T-cell (primary cell): Measurements from ENCODE around the gene TIMD4. TPM values are rescaled to one million over a fixed set of nuclear protein-coding genes. Genes with fewer than 3 reads are reported as not detected.
"Not testable (repeated sequence)": the region's sequence is repeated elsewhere in the genome, so short reads cannot be mapped to it uniquely, and the experiment has no call there.

Source experiments
- ATAC-seq, 4 experiments: fragments of 200-7000 bp in 3 of 4; fragments of 150-1000 bp in 1 of 4; cut with Tn5 transposase; replicated peaks in 1 of 4; 1 replicate in 3 of 4; 2 replicates in 1 of 4; pipeline ENCODE4 v1.10.0; 2021; ENCODE audit warnings: moderate library complexity in 3 of 4, mild to moderate bottlenecking in 2 of 4, moderate number of reproducible peaks in 1 of 4
- CTCF ChIA-PET, 2 donors: fragments of 300-600 bp; sonication (Branson Sonifier 250); formaldehyde crosslinking; loops; one replicate each; lab custom pipeline; 2022; ENCODE audit warnings: antibody characterized with exemption in 2 of 2; lab: Charles Lee
- POLR2A ChIA-PET, 2 donors: fragments of 300-600 bp; sonication (Branson Sonifier 250); formaldehyde crosslinking; loops; one replicate each; lab custom pipeline; 2022; ENCODE audit warnings: antibody characterized with exemption in 2 of 2; lab: Charles Lee
- DNase-seq, 35 experiments: peaks; one replicate each; pipeline versions ENCODE4 v3.0.0 to v3.0.0-alpha.2; 2013 to 2023
- H3K27ac ChIP-seq: one replicate; pipeline ENCODE4 v1.5.1; 2013; ENCODE audit warnings: low read length
- H3K27me3 ChIP-seq, 2 experiments: replicated peaks in 1 of 2; 1 replicate in 1 of 2; 2 replicates in 1 of 2; pipeline versions ENCODE4 v1.6.1 to v1.7.0; 2013; ENCODE audit warnings: low read length in 1 of 2, mixed read lengths in 1 of 2; ENCODE audit not compliant: control insufficient read depth in 2 of 2, insufficient read depth in 2 of 2; ENCODE audit errors: extremely low read depth in 1 of 2
- H3K36me3 ChIP-seq, 2 donors: 1 replicate in 1 of 2; 2 replicates in 1 of 2; pipeline versions ENCODE4 v1.6.1 to v1.7.0; 2013; ENCODE audit warnings: low read length in 1 of 2; ENCODE audit not compliant: control insufficient read depth in 2 of 2, insufficient read depth in 1 of 2; ENCODE audit errors: extremely low read depth in 1 of 2
- H3K4me1 ChIP-seq, 2 experiments: 1 replicate in 1 of 2; 2 replicates in 1 of 2; pipeline versions ENCODE4 v1.6.1 to v1.7.0; 2013; ENCODE audit warnings: low read length in 2 of 2, mixed read lengths in 1 of 2; ENCODE audit not compliant: insufficient read depth in 2 of 2, control insufficient read depth in 1 of 2; ENCODE audit errors: extremely low read depth in 1 of 2
- H3K4me3 ChIP-seq, 2 donors: 1 replicate in 1 of 2; 2 replicates in 1 of 2; pipeline versions ENCODE4 v1.5.1 to v1.7.0; 2013; ENCODE audit warnings: mild to moderate bottlenecking in 2 of 2, low read length in 1 of 2, moderate library complexity in 1 of 2; ENCODE audit not compliant: control insufficient read depth in 1 of 2; ENCODE audit errors: extremely low read depth in 1 of 2
- H3K9me3 ChIP-seq: 2 replicates; pipeline ENCODE4 v1.7.0; 2013
- H3K27ac Mint-ChIP-seq, 2 donors: one replicate each; pipeline ENCODE4 v1.8.0; 2020 to 2021; ENCODE audit warnings: mild to moderate bottlenecking in 2 of 2, mixed read lengths in 2 of 2
- H3K27me3 Mint-ChIP-seq, 2 donors: one replicate each; pipeline ENCODE4 v1.8.0; 2021 to 2022; ENCODE audit warnings: mixed read lengths in 2 of 2
- H3K36me3 Mint-ChIP-seq: one replicate; pipeline ENCODE4 v1.8.0; 2021; ENCODE audit warnings: mixed read lengths
- H3K4me1 Mint-ChIP-seq, 3 donors: one replicate each; pipeline ENCODE4 v1.8.0; 2020 to 2022; ENCODE audit warnings: mixed read lengths in 3 of 3, mild to moderate bottlenecking in 1 of 3
- H3K4me3 Mint-ChIP-seq, 3 donors: one replicate each; pipeline ENCODE4 v1.8.0; 2020 to 2022; ENCODE audit warnings: mild to moderate bottlenecking in 3 of 3, mixed read lengths in 3 of 3, moderate library complexity in 3 of 3
- H3K9me3 Mint-ChIP-seq, 3 donors: one replicate each; pipeline ENCODE4 v1.8.0; 2020 to 2022; ENCODE audit warnings: mixed read lengths in 3 of 3
- WGBS: methylation state at CpG from one replicate; pipeline ENCODE4 v1.1.5; 2013; ENCODE audit warnings: missing lambda C conversion rate; ENCODE audit not compliant: insufficient coverage; 5-methylcytosine and 5-hydroxymethylcytosine counted together
- total RNA-seq, 35 experiments: library from RNA in 6 of 35; stranded (reverse) in 6 of 35; fragments of 120-200 nt in 1 of 35; gene quantifications; one replicate each; pipeline versions ENCODE4 v1.2.1 to v1.2.4 and lab custom pipeline; 2013 to 2026

TIMD4 gene
- total RNA-seq, 5 donors from 2014 or later (not counting 1 experiment from before 2014, with no cell fraction given): 2.6 to 7.7 (median 4.1) TPM

- Histone ChIP-seq H3K4me1 (peaks cover 2 to 9% of the 10 kb centered on the region in 2 experiments), H3K9me3 (no peaks in the 10 kb centered on the region), H3K36me3 (no peaks in the 10 kb centered on the region), H3K4me3 (no peak overlapping the region), H3K27ac (no peak overlapping the region), H3K27me3 (no peaks in the 10 kb centered on the region)
- DNase-seq (peak; percentile 22 to 74 (median 49)), ATAC-seq (peak; percentile 45 to 65 (median 60))
- ChIA-PET CTCF (interaction anchor here (0.5 to 2.1 kb wide), 16 partner anchors 14 to 1800 kb away, joined by 3 to 8 read pairs (median 3); no protein-coding TSS in a partner anchor), POLR2A (interaction anchor here in 1 of 2 donors (0.7 kb wide), 1 partner anchor 279 kb away, joined by 5 read pairs; no protein-coding TSS in a partner anchor)
- peaks cover 7% of the 10 kb centered on the region for H3K36me3 Mint-ChIP-seq
- 6% methylated on average over 3 of the region's 9 CpGs for WGBS
- no peaks in the 10 kb centered on the region for H3K27me3 Mint-ChIP-seq
- H3K9me3 Mint-ChIP-seq: peaks cover 5 to 7% (median 5%) of the 10 kb centered on the region in 3 donors
- H3K4me1 Mint-ChIP-seq: peaks cover 33 to 41% (median 40%) of the 10 kb centered on the region in 3 donors
- H3K4me3 Mint-ChIP-seq: peak overlapping the region; percentile 14 to 44 (median 31)
- H3K27ac Mint-ChIP-seq: peak overlapping the region; percentile 60 to 74
These were observed 28.4 kb downstream of the TIMD4 start for GRCh38 chr5:156934450-156935211.

GRCh38 chr5:156929366-156929948, 33.6 kb downstream of the TIMD4 start:
- Histone ChIP-seq H3K27me3 (no peaks in the 10 kb centered on the region), H3K27ac (peak overlapping the region; percentile 42), H3K9me3 (no peaks in the 10 kb centered on the region), H3K4me1 (peaks cover 22 to 31% of the 10 kb centered on the region in 2 experiments), H3K36me3 (no peaks in the 10 kb centered on the region), H3K4me3 (no peak overlapping the region)
- Mint-ChIP-seq H3K36me3 (peaks cover 4% of the 10 kb centered on the region), H3K27ac (peak overlapping the region; percentile 66 to 73), H3K9me3 (peaks cover 4 to 5% (median 5%) of the 10 kb centered on the region in 3 donors), H3K4me3 (peak overlapping the region in 1 of 3 donors; percentile 50), H3K4me1 (peaks cover 55 to 75% (median 68%) of the 10 kb centered on the region in 3 donors), H3K27me3 (no peaks in the 10 kb centered on the region)
- POLR2A ChIA-PET: no interaction called here
- CTCF ChIA-PET: no interaction called here
- DNase-seq (peak in 1 of 35 experiments; percentile 7), ATAC-seq (peak; percentile 37 to 72 (median 61))
- 83% methylated on average over 1 of the region's 3 CpGs for WGBS

- peaks cover 4 to 5% (median 5%) of the 10 kb centered on the region in 3 donors for H3K9me3 Mint-ChIP-seq
- H3K4me1 Mint-ChIP-seq: peaks cover 51 to 62% (median 60%) of the 10 kb centered on the region in 3 donors
- ChIA-PET POLR2A (interaction anchor here in 1 of 2 donors (0.7 kb wide), 1 partner anchor 10 kb away, joined by 4 read pairs; no protein-coding TSS in a partner anchor), CTCF (no interaction called here)
- no CpG with 5 or more reads among the region's 1 CpG for WGBS
- Histone ChIP-seq H3K27me3 (no peaks in the 10 kb centered on the region), H3K4me1 (peaks cover 22 to 30% of the 10 kb centered on the region in 2 experiments), H3K9me3 (no peaks in the 10 kb centered on the region), H3K36me3 (no peaks in the 10 kb centered on the region), H3K4me3 (no peak overlapping the region), H3K27ac (no peak overlapping the region)
- DNase-seq: no peak
- H3K4me3 Mint-ChIP-seq: peak overlapping the region in 1 of 3 donors; percentile 50
- H3K27ac Mint-ChIP-seq: peak overlapping the region; percentile 24 to 73
- ATAC-seq: no peak
- peaks cover 4% of the 10 kb centered on the region for H3K36me3 Mint-ChIP-seq
- no peaks in the 10 kb centered on the region for H3K27me3 Mint-ChIP-seq
These were observed 35.5 kb downstream of the TIMD4 start for GRCh38 chr5:156927545-156927944.

- H3K27me3 Mint-ChIP-seq, H3K27ac ChIP-seq, H3K4me3 ChIP-seq, H3K4me3 Mint-ChIP-seq, H3K36me3 ChIP-seq, POLR2A ChIA-PET, DNase-seq, ATAC-seq, H3K27ac Mint-ChIP-seq, H3K9me3 Mint-ChIP-seq, H3K9me3 ChIP-seq, CTCF ChIA-PET, H3K36me3 Mint-ChIP-seq, H3K27me3 ChIP-seq: not testable (repeated sequence)
- H3K4me1 ChIP-seq: peaks cover 20 to 37% of the 10 kb centered on the region in 2 experiments
- WGBS: 100% methylated on average over 1 of the region's 4 CpGs
- H3K4me1 Mint-ChIP-seq: peaks cover 49 to 64% (median 52%) of the 10 kb centered on the region in 3 donors
These were observed 37.3 kb downstream of the TIMD4 start for GRCh38 chr5:156925767-156926166.

GRCh38 chr5:156922207-156922792, 40.7 kb downstream of the TIMD4 start:
- peak overlapping the region; percentile 8 for H3K27ac ChIP-seq
- POLR2A ChIA-PET: interaction anchor here in 1 of 2 donors (0.5 to 0.6 kb wide), 3 partner anchors 20 to 718 kb away, joined by 3 to 4 read pairs (median 3); no protein-coding TSS in a partner anchor

More at GRCh38 chr5:156922207-156922792, 40.7 kb downstream of the TIMD4 start:
- Histone ChIP-seq H3K4me3 (peak overlapping the region in 1 of 2 donors; percentile 2), H3K4me1 (peaks cover 3 to 19% of the 10 kb centered on the region in 2 experiments), H3K27me3 (no peaks in the 10 kb centered on the region), H3K9me3 (no peaks in the 10 kb centered on the region), H3K36me3 (no peaks in the 10 kb centered on the region)
- peak in 1 of 35 experiments; percentile 20 for DNase-seq
- Mint-ChIP-seq H3K4me1 (peaks cover 32 to 57% (median 34%) of the 10 kb centered on the region in 3 donors), H3K27ac (peak overlapping the region; percentile 56 to 71), H3K9me3 (no peaks in the 10 kb centered on the region), H3K27me3 (no peaks in the 10 kb centered on the region), H3K4me3 (peak overlapping the region; percentile 42 to 50 (median 43)), H3K36me3 (no peaks in the 10 kb centered on the region)
- no CpG with 5 or more reads among the region's 3 CpGs for WGBS
- CTCF ChIA-PET: interaction anchor here (0.6 kb wide), 2 partner anchors 14 to 210 kb away, joined by 4 read pairs; no protein-coding TSS in a partner anchor
- peak in 2 of 4 experiments; percentile 61 to 65 for ATAC-seq
